Endothelial cell of umbilical vein (primary cell): ENCODE data around the gene MID1IP1. TPM values are rescaled to one million over a fixed set of nuclear protein-coding genes. Genes with fewer than 3 reads are reported as not detected.

Experiments
- BruUV-seq: library from RNA; stranded (reverse); fragments of 400-500 nt; replicated peaks from 2 replicates; lab custom pipeline; 2021; lab: Mats Ljungman, UMichigan
- CTCF ChIA-PET: fragments of 300-600, 350-600 bp; sonication (Branson Sonifier 250); formaldehyde crosslinking; loops from one replicate; lab custom pipeline; 2021; ENCODE audit warnings: antibody characterized with exemption, inconsistent platforms; lab: Charles Lee
- POLR2A ChIA-PET: fragments of 300-600, 350-600 bp; sonication (Branson Sonifier 250); formaldehyde crosslinking; loops from one replicate; lab custom pipeline; 2021; ENCODE audit warnings: antibody characterized with exemption, inconsistent platforms; lab: Charles Lee
- DNase-seq: peaks from one replicate; pipeline ENCODE4 v3.0.0-alpha.2; 2011; ENCODE audit warnings: low read depth, low spot score
- FAIRE-seq: peaks from 2 replicates; lab custom pipeline; 2011; peaks lifted over from hg19 to GRCh38; lab: Jason Lieb, UNC
- H2AFZ ChIP-seq: 2 replicates; pipeline ENCODE4 v1.6.0; 2012; ENCODE audit warnings: low read depth, low read length, control low read depth, inconsistent platforms
- H3K27ac ChIP-seq: 2 replicates; pipeline ENCODE4 v1.5.1; 2011; ENCODE audit warnings: low read depth, mild to moderate bottlenecking, control low read depth, low read length, moderate library complexity; ENCODE audit not compliant: insufficient read depth
- H3K27me3 ChIP-seq, 2 experiments: 2 replicates each; pipeline versions ENCODE4 v1.6.0 to v1.6.1; 2011; ENCODE audit warnings: low read length in 2 of 2, mixed read lengths in 1 of 2; ENCODE audit not compliant: control insufficient read depth in 2 of 2, insufficient read depth in 2 of 2
- H3K36me3 ChIP-seq, 2 experiments: 2 replicates in 1 of 2; 3 replicates in 1 of 2; pipeline ENCODE4 v1.5.1; 2011; ENCODE audit warnings: low read length in 2 of 2, mild to moderate bottlenecking in 1 of 2, moderate library complexity in 1 of 2; ENCODE audit not compliant: control insufficient read depth in 2 of 2, insufficient read depth in 2 of 2; ENCODE audit errors: extremely low read depth in 1 of 2
- H3K4me1 ChIP-seq: 3 replicates; pipeline ENCODE4 v1.5.1; 2011; ENCODE audit warnings: mild to moderate bottlenecking, low read length; ENCODE audit not compliant: control insufficient read depth, insufficient read depth; ENCODE audit errors: extremely low read depth
- H3K4me2 ChIP-seq: 2 replicates; pipeline ENCODE4 v1.6.1; 2011; ENCODE audit warnings: low read length, control low read depth, mixed read lengths; ENCODE audit not compliant: insufficient read depth
- H3K4me3 ChIP-seq, 3 experiments: fragments of 200-600 bp in 1 of 3; sonication (generic), shearing (Covaris generic) in 1 of 3; replicated peaks in 1 of 3; 2 replicates each; pipeline ENCODE4 v1.5.1; 2011 to 2016; ENCODE audit warnings: control low read depth in 3 of 3, low read length in 3 of 3, mild to moderate bottlenecking in 2 of 3, inconsistent platforms in 1 of 3, low read depth in 1 of 3, moderate library complexity in 1 of 3; ENCODE audit not compliant: insufficient read depth in 1 of 3
- H3K79me2 ChIP-seq: 2 replicates; pipeline ENCODE4 v1.6.0; 2012; ENCODE audit warnings: low read length, inconsistent platforms; ENCODE audit not compliant: control insufficient read depth, insufficient read depth
- H3K9ac ChIP-seq: replicated peaks from 2 replicates; pipeline ENCODE3; 2011; ENCODE audit warnings: low read length, control low read depth; ENCODE audit not compliant: insufficient read depth; ENCODE audit errors: extremely low read depth
- H3K9me1 ChIP-seq: replicated peaks from 3 replicates; pipeline ENCODE4 v1.6.0; 2011; ENCODE audit warnings: mild to moderate bottlenecking, low read length; ENCODE audit not compliant: control insufficient read depth, insufficient read depth; ENCODE audit errors: extremely low read depth
- H3K9me3 ChIP-seq: replicated peaks from 2 replicates; pipeline ENCODE4 v1.5.1; 2012; ENCODE audit warnings: low read length, inconsistent platforms; ENCODE audit not compliant: control insufficient read depth, insufficient read depth
- H4K20me1 ChIP-seq: replicated peaks from 2 replicates; pipeline ENCODE3; 2011; ENCODE audit warnings: mild to moderate bottlenecking, low read length; ENCODE audit not compliant: control insufficient read depth, insufficient read depth; ENCODE audit errors: extremely low read depth
- FOS ChIP-seq: IDR thresholded peaks from 2 replicates; pipeline ENCODE4 v1.6.1; 2011; ENCODE audit warnings: mild to moderate bottlenecking, low read length, moderate library complexity, borderline replicate concordance; ENCODE audit not compliant: insufficient read depth
- JUN ChIP-seq: IDR thresholded peaks from 2 replicates; pipeline ENCODE4 v1.6.1; 2011; ENCODE audit warnings: borderline replicate concordance, low read depth; ENCODE audit not compliant: insufficient read length, insufficient read depth
- MYC ChIP-seq: IDR thresholded peaks from one replicate; pipeline ENCODE4 v1.6.1; 2011; ENCODE audit warnings: mild to moderate bottlenecking, low read depth, low read length
- POLR2A ChIP-seq: IDR thresholded peaks from 2 replicates; pipeline ENCODE4 v1.6.1; 2012; ENCODE audit warnings: low read depth, mild to moderate bottlenecking, control low read depth, low read length
- POLR2AphosphoS5 ChIP-seq: IDR thresholded peaks from 2 replicates; pipeline ENCODE4 v1.6.1; 2012; ENCODE audit warnings: low read depth, mild to moderate bottlenecking, control low read depth, low read length, moderate library complexity; ENCODE audit not compliant: insufficient read depth
- dilution Hi-C: fragments of 300-500 bp; cut with MboI; formaldehyde crosslinking; loops from one replicate; pipeline ENCODE4 v1.15.0; 2019; ENCODE audit warnings: low sequenced_read_pairs; ENCODE audit not compliant: extremely low pct_ligation_motif_present
- intact Hi-C: fragments of 100-400 bp; cut with micrococcal nuclease; formaldehyde crosslinking; loops from one replicate; pipeline ENCODE4 v1.10.0; 2022
- polyA plus RNA-seq, 4 experiments: library from polyadenylated mRNA; depleted of rRNA in 3 of 4; stranded (reverse) in 3 of 4; unstranded in 1 of 4; fragments of >200 nt; gene quantifications; 2 replicates each; pipeline versions ENCODE4 v1.2.1 to v1.2.3, GENCODE V29; 2011 to 2012; ENCODE audit warnings: missing spikeins in 1 of 4
- total RNA-seq: library from RNA; stranded (reverse); gene quantifications from 2 replicates; pipeline ENCODE4 v1.2.3, GENCODE V29; 2021
- TF ChIP-seq, protein P1 (sequence below), 2 donors: IDR thresholded peaks; 1 replicate in 1 of 2; 2 replicates in 1 of 2; pipeline ENCODE4 v1.5.1; 2011; ENCODE audit warnings: low read length in 2 of 2, mild to moderate bottlenecking in 2 of 2, moderate library complexity in 2 of 2, control low read depth in 1 of 2, inconsistent platforms in 1 of 2, low read depth in 1 of 2; ENCODE audit not compliant: insufficient read depth in 1 of 2; ENCODE audit errors: extremely low read depth in 1 of 2

MID1IP1 gene
- total and polyA plus RNA-seq, 2 donors (not counting 3 experiments of a cell fraction or from before 2014, with no cell fraction given): 23.2 to 25.1 TPM

DNA sequence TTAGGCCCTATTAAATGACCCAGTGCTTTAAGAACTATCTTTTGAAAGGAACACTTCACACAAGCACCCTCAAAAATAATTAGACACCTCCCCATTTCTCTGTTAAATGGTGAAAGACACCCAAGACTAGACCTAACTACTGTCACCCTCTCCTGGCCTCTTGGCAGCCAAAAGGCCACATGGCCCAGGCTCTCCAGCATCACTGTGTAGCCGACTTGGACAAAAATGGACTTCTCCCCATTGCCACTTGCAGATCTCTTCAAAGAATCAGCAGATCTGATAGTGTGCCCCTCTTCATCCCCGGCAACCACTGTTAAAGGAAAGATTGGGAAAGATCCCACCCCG is 2.0 kb downstream of the MID1IP1 start:
- no peaks in the 10 kb centered on the region for H3K9me1 ChIP-seq
- peak overlapping the region; percentile 32 for H3K9ac ChIP-seq
- H4K20me1 ChIP-seq: no peaks in the 10 kb centered on the region
- H3K27me3 ChIP-seq: no peaks in the 10 kb centered on the region
- peak overlapping the region; percentile 73 for H3K4me2 ChIP-seq
- POLR2A ChIA-PET: no interaction called here
- DNase-seq (peak; percentile 16), FAIRE-seq (no peak)
- peak overlapping the region in 2 of 3 experiments; percentile 27 to 85 for H3K4me3 ChIP-seq
- H3K79me2 ChIP-seq: peaks cover 43% of the 10 kb centered on the region
- CTCF ChIA-PET: no interaction called here
- H3K36me3 ChIP-seq: no peaks in the 10 kb centered on the region
- H3K9me3 ChIP-seq: no peaks in the 10 kb centered on the region
- TF ChIP-seq JUN (no peak), FOS (no peak), POLR2AphosphoS5 (no peak), MYC (no peak), POLR2A (no peak)
- TF ChIP-seq, protein P1, sequence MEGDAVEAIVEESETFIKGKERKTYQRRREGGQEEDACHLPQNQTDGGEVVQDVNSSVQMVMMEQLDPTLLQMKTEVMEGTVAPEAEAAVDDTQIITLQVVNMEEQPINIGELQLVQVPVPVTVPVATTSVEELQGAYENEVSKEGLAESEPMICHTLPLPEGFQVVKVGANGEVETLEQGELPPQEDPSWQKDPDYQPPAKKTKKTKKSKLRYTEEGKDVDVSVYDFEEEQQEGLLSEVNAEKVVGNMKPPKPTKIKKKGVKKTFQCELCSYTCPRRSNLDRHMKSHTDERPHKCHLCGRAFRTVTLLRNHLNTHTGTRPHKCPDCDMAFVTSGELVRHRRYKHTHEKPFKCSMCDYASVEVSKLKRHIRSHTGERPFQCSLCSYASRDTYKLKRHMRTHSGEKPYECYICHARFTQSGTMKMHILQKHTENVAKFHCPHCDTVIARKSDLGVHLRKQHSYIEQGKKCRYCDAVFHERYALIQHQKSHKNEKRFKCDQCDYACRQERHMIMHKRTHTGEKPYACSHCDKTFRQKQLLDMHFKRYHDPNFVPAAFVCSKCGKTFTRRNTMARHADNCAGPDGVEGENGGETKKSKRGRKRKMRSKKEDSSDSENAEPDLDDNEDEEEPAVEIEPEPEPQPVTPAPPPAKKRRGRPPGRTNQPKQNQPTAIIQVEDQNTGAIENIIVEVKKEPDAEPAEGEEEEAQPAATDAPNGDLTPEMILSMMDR (IDR thresholded peaks at IDR 0.05; ENCODE audit: extremely low read depth in 1 of 2, insufficient read depth in 1 of 2, low read depth in 1 of 2, low read length in 2 of 2): no peak
- H3K27ac ChIP-seq: peak overlapping the region; percentile 18
- TSS peak; percentile 58 for BruUV-seq
- peaks cover 17% of the 10 kb centered on the region for H3K4me1 ChIP-seq
- dilution Hi-C loops: no loop called here
- intact Hi-C loops: loop anchor here (5.0 to 10.0 kb wide), 3 partner anchors 504 to 1372 kb away; no protein-coding TSS in a partner anchor
- no peak overlapping the region for H2AFZ ChIP-seq
